DOHH2 (cell line): Measurements from ENCODE around the gene HIVEP3.

ENCODE experiments used
- CTCF ChIP-seq: fragments of 200-600 bp; sonication (generic); IDR thresholded peaks from one replicate; pipeline ENCODE4 v1.5.1; 2014; ENCODE audit warnings: antibody characterized with exemption, mild to moderate bottlenecking, low read depth, low read length; ENCODE audit not compliant: poor library complexity, severe bottlenecking
- EZH2phosphoT487 ChIP-seq: fragments of 200-600 bp; sonication (generic); IDR thresholded peaks from 2 replicates; pipeline ENCODE4 v1.6.1; 2017; ENCODE audit warnings: borderline replicate concordance, mild to moderate bottlenecking, antibody characterized with exemption, low read length, moderate library complexity, mixed read lengths

GRCh38 chr1:41741244-41741643 is 177.5 kb downstream of the HIVEP3 start:
- TF ChIP-seq CTCF: no peak
- TF ChIP-seq EZH2phosphoT487: no peak
